Urothelium cell line (cell line): ENCODE measurements around the gene CD8A.

ENCODE experiments used
- DNase-seq: peaks from one replicate; pipeline ENCODE4 v3.0.0; 2011; ENCODE audit warnings: low spot score, mixed read lengths
- FAIRE-seq: peaks from 2 replicates; lab custom pipeline; 2011; peaks lifted over from hg19 to GRCh38; lab: Jason Lieb, UNC

Gene CD8A

DNA sequence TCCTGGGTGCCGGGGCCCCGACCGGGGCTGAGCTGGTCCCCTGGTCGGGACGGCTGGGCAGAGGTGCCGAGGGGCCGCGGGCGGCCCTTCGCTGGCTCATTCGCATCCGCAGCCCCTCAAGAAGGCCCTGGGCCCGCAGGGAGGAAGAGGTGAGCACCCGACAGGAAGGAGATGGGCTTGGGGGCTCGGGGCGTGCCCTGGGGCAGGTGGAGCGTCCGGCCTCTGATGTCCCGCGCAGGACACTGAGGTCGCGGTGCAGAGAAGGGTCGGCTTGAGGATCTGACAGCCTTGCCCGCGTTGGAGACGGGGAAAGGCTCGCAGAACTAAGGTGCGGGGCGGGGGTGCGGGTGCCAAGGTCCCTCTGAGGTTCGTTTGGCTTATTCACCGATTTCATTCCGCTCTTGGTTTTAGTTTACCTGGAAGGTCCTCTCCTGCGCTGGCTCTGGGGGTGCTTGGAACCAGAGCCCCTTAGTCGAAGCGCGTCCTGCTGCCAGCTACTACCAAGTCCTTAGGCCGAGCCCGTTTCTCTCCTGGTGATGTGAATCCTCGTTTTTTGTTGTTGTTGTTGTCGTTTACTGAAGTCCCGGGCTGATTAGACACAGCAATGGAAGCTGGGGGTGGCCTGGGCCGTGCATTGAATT is 18.9 kb upstream of the CD8A start:
- FAIRE-seq, result no peak
- DNase-seq, result no peak

DNA sequence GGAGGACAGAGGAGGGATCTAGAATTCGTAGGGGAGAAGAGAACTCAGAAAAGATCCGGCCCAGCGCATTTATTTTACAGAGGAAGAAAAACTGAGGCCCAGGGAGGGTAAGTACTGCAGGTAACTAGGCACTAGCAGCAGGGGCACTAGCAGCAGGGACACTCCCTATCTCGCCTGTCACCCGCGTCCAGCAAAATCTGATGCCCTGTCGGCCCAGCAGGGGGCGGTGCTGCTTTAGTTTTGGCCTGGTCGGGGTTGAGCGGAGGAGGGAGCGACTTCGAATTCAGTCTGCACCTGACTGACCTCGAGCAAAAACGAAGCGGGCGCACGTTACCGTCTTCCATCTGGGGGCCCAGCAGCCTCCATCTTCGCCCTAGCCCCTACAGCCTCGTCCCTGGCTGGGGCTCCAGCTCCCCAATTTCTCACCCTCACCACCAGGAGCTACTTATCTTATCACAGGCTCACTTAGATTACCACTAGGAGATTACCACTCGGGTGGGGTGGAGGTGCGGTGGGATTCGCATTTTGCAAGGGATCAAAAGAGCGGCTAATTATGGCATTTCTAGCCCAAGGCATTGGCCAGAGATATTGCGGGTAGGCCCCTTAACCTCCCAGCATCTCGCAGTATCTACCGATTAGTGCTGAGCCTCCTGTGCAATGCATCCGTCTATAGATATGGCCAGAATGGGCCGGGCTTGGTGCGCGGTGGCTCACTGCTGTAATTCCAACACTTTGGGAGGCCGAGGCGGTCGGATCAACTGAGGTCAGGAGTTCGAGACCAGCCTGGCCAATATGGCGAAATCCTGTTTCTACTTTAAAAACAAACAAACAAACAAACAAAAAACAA is 17.8 kb upstream of the CD8A start:
- FAIRE-seq (peak; percentile 72), DNase-seq (peak; percentile 93)

DNA sequence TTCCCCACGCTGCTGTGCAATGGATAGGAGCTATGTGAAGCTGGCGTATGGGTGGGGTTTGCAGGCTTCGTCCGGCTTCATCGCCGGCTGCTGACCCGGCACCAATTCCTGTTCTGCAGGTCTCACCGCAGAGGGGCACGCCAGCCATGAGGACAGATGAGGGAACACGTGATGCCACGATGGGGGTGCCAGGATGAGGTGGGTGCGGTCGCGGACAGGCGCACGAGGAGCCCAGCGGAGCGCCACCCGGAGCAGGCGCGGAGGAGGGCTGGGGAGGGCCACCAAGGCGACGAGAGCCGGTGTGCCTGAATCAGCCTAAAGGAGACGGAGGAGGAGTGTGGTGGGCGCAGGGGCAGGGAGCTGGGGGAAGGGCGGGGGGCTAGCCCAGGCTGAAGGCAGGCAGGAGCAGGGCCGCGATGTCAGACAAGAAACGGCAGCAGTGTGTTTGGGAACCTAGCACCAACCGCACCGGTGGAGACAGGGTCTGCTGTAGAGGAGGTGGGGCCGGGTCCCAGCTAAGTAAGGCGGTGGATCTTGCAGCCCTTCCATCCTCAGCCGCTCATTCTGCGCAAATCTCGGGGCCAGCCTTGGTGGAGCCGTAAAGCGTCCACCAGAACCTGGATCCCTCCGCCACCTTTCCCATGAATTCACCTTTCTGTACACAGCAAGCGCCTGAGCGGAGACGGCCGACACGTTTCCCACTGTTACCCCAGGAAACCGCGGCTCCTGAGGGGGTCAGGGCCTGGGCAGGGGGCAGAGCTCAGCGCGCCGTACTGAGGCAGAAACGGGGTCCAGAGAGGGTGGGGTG is 17.0 kb upstream of the CD8A start:
- DNase-seq, result peak; percentile 62
- peak; percentile 23 for FAIRE-seq

DNA sequence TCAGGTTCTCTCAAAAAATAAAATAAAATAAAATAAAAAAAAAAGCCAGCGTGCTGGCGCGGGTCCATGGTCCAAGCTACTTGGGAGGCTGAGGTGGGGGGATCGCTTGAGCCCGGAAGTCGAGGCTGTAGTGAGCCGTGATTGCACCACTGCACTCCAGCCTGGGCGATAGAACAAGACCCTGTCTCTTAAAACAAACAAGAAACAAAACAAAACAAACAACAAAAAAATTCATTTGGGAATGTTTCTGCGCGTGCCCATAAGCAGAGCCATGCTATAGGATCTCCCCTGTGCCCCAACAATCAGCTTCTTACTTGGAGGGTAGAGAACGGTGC is 16.4 kb upstream of the CD8A start:
- no peak for FAIRE-seq
- DNase-seq, result no peak

DNA sequence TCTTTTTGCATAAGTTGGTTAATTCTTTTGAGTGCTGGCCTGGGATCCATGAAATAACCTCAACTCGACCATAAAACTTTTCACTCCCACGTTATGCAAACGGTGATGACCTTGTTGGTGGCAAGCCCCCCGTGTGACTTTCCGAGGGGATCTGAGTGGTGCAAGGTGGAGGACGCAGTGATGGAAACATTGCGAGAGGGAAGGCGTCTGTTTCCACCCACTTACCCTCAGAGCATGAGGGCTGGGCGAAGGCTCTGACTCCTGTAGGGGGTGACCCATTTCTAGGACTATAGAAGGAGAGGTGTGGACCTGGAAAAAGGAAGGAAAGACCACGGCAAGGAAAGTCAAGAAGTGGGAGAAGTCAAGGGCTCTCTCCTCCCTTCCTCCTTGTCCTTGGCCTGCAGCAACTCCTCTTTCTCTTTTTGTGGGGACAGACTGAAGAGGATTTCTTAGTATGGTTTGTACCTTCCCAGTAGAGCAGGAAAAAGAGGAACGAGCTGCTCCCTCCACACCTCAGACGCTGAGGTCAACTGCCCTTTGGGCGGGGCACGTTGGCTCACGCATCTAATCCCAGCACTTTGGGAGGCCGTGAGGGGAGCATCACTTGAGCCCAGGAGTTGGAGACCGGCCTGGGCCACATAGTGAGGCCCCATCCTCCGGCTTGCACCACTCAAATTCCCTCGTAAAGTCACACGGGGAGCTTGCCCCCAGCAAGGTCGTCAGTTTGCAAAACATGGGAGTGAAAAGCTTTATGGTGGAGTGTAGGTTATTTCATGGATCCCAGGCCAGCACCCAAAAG is 15.5 kb upstream of the CD8A start:
- DNase-seq (no peak), FAIRE-seq (no peak)

DNA sequence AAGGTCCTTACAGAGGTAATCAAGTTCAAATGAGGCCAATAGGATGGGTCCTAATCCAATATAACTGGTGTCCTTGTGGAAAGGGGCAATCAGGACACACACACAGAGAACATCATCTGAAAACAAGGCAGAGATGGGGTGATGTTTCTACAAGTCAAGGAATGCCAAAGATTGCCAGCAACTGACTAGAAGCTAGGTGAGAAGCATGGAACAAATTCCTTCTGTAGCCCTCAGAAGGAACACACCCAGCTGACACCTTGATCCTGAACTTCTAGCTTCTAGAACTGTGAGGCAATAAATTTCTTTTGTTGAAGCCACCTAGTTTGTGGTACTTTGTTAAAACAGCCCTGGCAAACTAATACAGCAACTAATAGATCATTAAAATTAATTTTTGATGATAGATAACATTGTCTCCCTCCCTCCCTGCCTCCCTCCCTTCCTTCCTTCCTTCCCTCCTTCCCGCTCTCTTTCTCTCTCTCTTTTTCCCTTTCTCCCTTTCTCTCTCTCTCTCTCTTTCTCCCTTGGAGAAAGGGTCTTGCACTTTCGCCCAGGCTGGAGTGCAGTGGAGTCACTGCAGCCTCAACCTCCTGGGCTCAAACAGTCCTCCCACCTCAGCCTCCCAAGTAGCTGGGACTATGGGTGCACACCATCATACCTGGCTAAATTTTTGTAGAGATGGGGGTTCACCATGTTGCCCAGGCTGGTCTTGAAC is 10.3 kb upstream of the CD8A start:
- no peak for DNase-seq
- no peak for FAIRE-seq

DNA sequence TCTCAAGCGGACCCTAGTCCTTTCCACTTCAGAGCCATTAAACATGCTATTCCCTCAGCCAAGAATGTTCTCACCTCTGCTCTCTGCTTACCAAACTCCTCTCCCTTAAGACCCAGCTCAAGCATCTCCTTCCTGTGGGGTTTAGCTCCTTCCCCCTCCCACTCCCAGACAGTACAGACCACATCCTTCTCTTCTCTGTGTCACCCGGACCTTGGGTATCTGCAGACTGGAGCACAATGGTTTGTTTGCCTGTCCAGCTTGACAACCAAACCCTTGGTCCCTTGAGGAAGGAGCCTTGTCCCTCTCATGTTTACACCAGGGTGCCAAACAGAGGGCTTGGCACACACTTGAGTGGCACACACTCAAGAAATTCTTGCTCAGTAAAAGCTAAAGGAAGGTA is 4.1 kb upstream of the CD8A start:
- no peak for DNase-seq
- no peak for FAIRE-seq

DNA sequence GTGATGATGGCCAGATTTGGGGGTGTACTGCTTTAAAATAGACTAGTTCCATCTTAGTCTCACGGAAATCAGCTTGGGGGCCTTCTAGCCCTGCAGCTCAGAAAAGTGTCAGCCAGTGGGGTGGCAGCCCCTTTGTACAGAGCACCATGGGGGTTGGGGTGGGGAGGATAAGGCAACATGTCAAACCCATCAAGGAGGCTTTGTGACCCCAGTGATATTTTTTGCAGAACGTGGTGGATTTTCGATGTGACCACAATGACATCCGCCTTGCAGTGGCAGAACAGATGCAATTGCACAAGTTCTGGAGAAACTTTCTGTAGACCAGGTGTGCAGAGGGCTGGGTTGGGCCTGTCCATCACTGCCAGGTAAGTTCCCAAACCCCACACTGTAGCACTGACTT is 3.0 kb upstream of the CD8A start:
- FAIRE-seq, result no peak
- DNase-seq, result no peak

DNA sequence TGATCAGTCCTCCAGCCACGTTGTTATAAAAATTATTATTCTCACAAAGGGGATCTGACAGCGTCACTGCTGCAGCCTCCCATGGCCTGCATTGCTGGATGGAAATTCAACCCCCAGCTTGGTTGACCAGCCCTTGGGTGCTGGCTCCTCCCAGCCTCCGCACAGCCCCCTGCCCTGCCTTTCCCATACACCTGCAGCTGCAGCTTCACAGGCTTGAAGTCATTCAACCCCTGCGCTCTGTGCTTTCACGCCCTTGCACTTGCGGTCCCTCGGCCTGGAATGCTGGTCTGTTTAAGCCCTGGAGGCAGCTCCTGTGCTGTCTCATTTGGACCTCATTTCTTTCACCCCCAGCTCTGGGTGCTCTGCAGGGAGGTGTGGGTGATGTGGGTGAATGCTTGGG is 860 bp upstream of the CD8A start:
- no peak for DNase-seq
- no peak for FAIRE-seq

DNA sequence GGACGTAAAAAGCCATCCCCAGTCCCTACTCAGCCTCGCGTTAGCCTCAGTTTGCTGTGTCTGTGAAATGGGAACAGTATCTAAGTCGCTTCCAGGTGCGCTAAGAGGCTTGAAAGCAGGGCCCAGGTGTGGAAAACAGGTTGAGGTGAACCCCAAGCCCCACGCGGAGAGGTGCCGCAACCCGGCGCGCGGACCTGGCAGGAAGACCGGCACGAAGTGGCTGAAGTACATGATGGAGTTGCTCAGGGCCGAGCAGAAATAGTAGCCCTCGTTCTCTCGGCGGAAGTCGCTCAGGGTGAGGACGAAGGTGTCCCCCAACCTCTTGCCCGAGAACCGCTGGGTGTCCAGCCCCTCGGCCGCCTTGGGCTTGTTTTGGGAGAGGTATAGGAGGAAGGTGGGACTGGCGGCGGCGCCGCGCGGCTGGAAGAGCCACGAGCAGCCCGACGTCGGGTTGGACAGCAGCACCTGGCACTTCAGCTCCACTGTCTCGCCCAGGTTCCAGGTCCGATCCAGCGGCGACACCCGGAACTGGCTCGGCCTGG is 508 bp downstream of the CD8A start:
- DNase-seq (no peak), FAIRE-seq (no peak)

DNA sequence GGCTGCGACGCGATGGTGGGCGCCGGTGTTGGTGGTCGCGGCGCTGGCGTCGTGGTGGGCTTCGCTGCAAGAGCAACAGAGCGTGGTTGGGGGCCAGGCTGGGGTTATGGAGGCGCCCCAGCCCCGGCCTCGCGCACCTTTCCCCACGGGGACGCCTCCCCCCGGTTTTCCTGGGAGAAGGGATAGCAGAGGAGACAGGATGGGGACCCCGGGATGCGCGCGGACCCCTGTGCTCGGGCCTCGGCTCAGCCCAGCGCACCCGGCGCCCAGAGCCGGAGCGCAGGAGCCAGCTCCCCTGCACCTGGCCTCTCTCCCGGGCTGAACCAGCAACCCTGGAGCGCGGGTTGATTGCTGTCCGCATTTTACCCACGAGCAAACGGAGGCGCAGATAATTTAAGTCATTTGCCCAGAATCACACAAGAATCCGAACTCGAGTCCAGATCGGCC is 1.0 kb downstream of the CD8A start:
- DNase-seq (no peak), FAIRE-seq (no peak)

DNA sequence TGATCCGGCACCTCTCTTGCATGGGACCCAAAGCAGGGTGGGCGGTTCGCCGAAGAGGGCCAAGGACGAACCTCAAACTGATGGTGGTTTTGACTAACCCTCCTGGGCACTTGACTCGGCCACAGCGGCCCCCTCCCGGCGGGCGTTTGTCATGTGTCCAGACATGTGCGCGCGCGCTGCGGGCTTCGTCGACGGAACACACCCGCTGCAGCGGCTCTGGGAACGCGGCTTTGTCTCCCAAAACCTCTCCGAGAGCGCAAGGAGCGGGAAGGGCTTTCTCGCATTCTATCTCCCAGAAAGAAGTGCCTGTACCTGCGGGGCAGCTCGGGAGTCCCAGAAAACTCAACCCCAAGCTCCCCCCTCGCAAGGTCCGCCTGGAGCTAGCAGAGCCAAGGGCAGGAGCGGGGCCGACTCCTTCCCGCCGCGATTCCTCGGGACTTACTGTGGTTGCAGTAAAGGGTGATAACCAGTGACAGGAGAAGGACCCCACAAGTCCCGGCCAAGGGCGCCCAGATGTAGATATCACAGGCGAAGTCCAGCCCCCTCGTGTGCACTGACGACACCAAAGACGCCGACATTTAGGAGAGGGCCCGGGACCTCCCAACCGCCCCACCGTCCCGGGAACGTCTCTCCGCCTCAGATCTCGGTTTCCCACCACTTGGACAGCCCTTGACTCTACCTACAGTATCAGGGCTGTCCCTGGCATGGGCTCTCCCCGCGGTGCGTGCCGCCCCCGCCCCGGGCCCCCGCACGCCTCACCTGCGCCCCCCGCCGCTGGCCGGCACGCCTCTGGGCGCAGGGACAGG is 1.6 kb downstream of the CD8A start:
- DNase-seq (no peak), FAIRE-seq (no peak)

DNA sequence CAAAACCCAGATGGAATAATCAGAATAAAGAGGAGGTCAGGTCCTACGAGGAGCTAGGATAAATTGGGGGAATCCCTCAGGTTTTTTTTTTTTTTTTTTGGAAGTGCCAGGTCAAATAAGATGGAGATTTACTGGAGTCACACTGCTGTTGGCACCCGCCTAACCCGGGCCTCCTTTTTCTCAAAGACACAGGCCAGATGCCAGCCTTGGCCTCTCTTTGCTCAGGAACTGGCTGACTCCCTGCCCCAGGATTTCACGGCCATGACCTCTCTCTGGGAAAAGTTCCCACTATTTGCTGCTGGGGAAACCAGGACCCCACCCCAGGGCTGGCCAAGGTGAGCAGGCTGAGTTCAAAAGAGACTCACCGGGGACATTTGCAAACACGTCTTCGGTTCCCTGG is 2.5 kb downstream of the CD8A start:
- DNase-seq (no peak), FAIRE-seq (no peak)

DNA sequence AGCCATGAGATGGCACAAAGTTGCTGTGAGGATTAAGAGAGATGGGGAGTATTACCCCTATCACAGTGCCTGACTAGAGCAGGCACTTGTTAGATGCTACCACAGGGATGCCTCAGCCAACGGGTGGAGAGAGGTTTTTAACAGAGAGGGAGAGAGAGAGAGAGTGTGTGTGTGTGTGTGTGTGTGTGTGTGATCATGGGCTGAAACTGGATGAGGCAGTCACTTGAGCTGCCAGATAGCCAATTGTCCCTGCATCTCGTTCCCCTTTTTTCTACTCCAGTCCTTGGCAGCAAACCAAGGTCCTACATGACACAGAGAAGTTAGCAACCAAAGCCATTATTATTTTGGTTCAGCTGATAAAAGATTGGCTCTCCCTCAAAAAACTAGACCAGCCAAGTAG is 3.0 kb downstream of the CD8A start:
- no peak for DNase-seq
- no peak for FAIRE-seq

DNA sequence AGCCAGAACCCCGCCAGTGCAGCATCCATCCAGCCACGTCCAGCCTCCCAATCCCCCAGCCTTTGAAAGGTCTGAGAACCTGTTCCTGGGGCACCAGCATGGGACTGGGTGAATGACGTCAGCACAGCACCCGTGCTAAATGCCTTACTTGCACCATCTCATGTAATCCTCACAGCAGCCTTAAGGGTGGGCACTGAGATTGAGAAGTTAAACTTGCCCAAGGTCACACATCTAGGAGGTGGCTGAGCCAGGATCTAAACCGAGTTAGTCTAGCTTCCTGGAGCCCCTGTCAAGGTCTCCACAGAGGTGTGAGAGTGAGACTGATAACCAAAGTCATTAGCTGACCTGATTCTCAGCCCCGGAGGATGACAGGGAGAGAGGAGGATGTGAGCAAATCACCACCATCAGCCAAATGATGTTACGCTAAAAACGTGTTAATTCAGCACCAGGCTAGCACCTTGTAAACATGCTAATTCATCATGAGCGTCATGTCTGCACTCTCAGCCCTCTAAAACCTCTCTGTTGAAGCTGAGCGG is 4.6 kb downstream of the CD8A start:
- no peak for DNase-seq
- FAIRE-seq, result no peak

DNA sequence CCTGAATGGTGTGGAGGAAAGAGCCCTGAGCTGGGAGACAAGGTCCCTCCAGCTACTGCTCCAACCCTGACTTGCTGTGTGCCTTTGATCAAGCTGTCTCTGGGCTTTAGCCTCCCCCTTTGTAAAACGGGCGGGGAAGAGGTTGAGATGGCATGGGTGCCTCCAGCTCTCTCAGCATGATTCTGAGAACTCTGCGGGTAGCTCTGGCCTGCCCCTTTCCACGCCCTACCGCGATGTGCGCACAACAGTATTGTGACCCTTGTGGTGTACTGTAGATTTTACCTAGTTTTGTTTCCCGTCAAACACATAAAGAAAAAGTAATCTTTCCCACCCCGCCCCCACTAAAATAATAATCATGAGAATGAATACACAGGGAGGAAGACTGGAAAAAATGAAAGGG is 5.3 kb downstream of the CD8A start:
- no peak for DNase-seq
- FAIRE-seq, result no peak

DNA sequence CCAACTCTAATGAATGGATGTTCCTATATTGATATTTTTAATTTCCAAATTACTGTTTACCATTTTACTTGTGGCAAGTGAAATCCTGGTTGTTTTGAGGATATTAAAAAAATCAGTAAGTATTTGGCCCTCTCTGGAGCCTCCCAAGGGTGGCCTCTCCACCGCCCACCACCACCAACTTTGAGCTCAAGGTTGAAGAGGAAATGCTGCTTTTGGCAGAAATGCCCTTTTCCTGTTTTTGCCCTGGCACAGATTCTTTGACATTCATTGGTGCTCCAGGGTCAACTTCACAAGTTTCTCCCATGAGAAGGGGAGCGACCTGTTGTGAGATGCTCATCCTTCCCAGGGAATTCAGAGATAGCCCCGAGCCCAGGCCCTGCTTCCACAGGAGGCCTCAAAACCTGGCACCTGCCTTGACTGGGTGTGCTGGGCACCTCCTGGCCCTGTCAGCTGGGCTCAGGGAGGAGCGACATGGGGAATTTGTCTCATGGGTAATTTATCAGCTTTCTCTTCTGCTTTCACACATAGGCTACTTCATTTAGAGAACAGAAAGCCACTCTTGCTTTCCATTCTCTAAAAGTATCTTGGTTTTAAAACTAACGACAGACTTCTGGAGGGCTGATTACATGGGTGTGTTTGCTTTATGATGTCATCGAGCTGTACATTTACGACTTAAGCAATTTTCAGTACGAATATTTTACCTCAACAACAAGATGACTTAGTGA is 6.9 kb downstream of the CD8A start:
- FAIRE-seq, result no peak

DNA sequence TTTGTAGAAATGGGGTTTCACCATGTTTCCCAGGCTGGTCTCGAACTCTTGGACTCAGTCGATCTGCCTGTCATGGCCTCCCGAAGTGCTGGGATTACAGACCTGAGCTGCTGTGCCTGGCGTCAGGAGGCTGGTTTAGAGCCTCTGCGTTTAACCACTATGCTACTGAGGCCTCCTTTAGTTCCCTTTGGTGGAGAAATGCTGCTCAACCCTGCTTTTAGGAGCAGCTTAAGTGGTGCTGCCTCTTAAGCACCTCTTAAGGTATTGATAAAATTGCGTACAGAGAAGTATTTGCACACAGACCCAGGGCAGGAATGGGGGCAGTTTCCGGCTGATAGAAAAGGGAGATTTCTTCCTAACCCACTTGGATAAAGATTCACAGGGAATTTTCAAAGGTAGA is 8.0 kb downstream of the CD8A start:
- DNase-seq, result no peak
- FAIRE-seq, result no peak

More for the DNA sequence above, 6.9 kb downstream of the CD8A start:
- DNase-seq, result no peak
